ENCODE measurements around the gene ANKRD9. TPM values are rescaled to one million over a fixed set of nuclear protein-coding genes. Genes with fewer than 3 reads are reported as not detected.
"Not testable (repeated sequence)": the region's sequence is repeated elsewhere in the genome, so short reads cannot be mapped to it uniquely, and the experiment has no call there.

ANKRD9 gene
- total RNA-seq, 1 donor from 2014 or later = 13.4 TPM

GRCh38 chr14:102525219-102525928, 15.8 kb upstream of the ANKRD9 start:
- Mint-ChIP-seq H3K4me3 (peak overlapping the region; percentile 92), H3K36me3 (ENCODE audit: low read depth) (no peaks in the 10 kb centered on the region), H3K27ac (peak overlapping the region; percentile 88), H3K9me3 (no peaks in the 10 kb centered on the region), H3K4me1 (ENCODE audit: low read depth) (peaks cover 27% of the 10 kb centered on the region), H3K27me3 (ENCODE audit: insufficient read depth) (peaks cover 2% of the 10 kb centered on the region)
- DNase-seq (ENCODE audit: low spot score) = peak; percentile 29
- intact Hi-C loops (cut with micrococcal nuclease) = loop anchor here (10.0 kb wide), 3 partner anchors 249 to 711 kb away; partner anchors contain the start of gene TRAF3

GRCh38 chr14:102524451-102525218, 15.1 kb upstream of the ANKRD9 start:
- Mint-ChIP-seq H3K4me1 (ENCODE audit: low read depth) (peaks cover 27% of the 10 kb centered on the region), H3K4me3 (peak overlapping the region; percentile 92), H3K27ac (peak overlapping the region; percentile 88), H3K36me3 (ENCODE audit: low read depth) (no peaks in the 10 kb centered on the region), H3K9me3 (no peaks in the 10 kb centered on the region), H3K27me3 (ENCODE audit: insufficient read depth) (peaks cover 7% of the 10 kb centered on the region)
- peak; percentile 94 for DNase-seq (ENCODE audit: low spot score)
- intact Hi-C loops (cut with micrococcal nuclease) = loop anchor here (1.0 to 10.0 kb wide), 9 partner anchors 8 to 808 kb away; partner anchors contain the start of genes EIF5, RCOR1 and TRAF3

GRCh38 chr14:102523569-102524450, 14.2 kb upstream of the ANKRD9 start:
- Mint-ChIP-seq H3K36me3 (ENCODE audit: low read depth) (no peaks in the 10 kb centered on the region), H3K4me1 (ENCODE audit: low read depth) (peaks cover 27% of the 10 kb centered on the region), H3K27ac (no peak overlapping the region), H3K27me3 (ENCODE audit: insufficient read depth) (peaks cover 8% of the 10 kb centered on the region), H3K4me3 (peak overlapping the region; percentile 70), H3K9me3 (no peaks in the 10 kb centered on the region)
- intact Hi-C loops (cut with micrococcal nuclease) = loop anchor here (1.0 to 10.0 kb wide), 9 partner anchors 8 to 808 kb away; partner anchors contain the start of genes EIF5, RCOR1 and TRAF3
- DNase-seq (ENCODE audit: low spot score) = no peak

GRCh38 chr14:102523200-102523568, 13.6 kb upstream of the ANKRD9 start:
- no peaks in the 10 kb centered on the region for H3K9me3 Mint-ChIP-seq
- H3K4me1 Mint-ChIP-seq (ENCODE audit: low read depth) = peaks cover 27% of the 10 kb centered on the region
- peak overlapping the region; percentile 76 for H3K27ac Mint-ChIP-seq
- peak overlapping the region; percentile 70 for H3K4me3 Mint-ChIP-seq
- intact Hi-C loops (cut with micrococcal nuclease) = loop anchor here (5.0 to 10.0 kb wide), 4 partner anchors 252 to 809 kb away; partner anchors contain the start of genes EIF5 and TRAF3
- H3K27me3 Mint-ChIP-seq (ENCODE audit: insufficient read depth) = peaks cover 11% of the 10 kb centered on the region
- no peak for DNase-seq (ENCODE audit: low spot score)
- H3K36me3 Mint-ChIP-seq (ENCODE audit: low read depth) = no peaks in the 10 kb centered on the region

GRCh38 chr14:102519709-102520108, 10.1 kb upstream of the ANKRD9 start:
- intact Hi-C loops (cut with micrococcal nuclease) = loop anchor here (5.0 to 10.0 kb wide), 5 partner anchors 255 to 817 kb away; partner anchors contain the start of genes EIF5 and TRAF3
- not testable (repeated sequence) for H3K9me3 Mint-ChIP-seq; DNase-seq (ENCODE audit: low spot score); H3K4me3 Mint-ChIP-seq; H3K36me3 Mint-ChIP-seq (ENCODE audit: low read depth); H3K27ac Mint-ChIP-seq
- peaks cover 14% of the 10 kb centered on the region for H3K4me1 Mint-ChIP-seq (ENCODE audit: low read depth)
- peaks cover 11% of the 10 kb centered on the region for H3K27me3 Mint-ChIP-seq (ENCODE audit: insufficient read depth)

- H3K27me3 Mint-ChIP-seq (ENCODE audit: insufficient read depth) = peaks cover 11% of the 10 kb centered on the region
- H3K9me3 Mint-ChIP-seq = no peaks in the 10 kb centered on the region
- intact Hi-C loops (cut with micrococcal nuclease) = loop anchor here (5.0 kb wide), 1 partner anchor 816 kb away; no protein-coding TSS in a partner anchor
- no peak for DNase-seq (ENCODE audit: low spot score)
- peak overlapping the region; percentile 40 for H3K27ac Mint-ChIP-seq
- peak overlapping the region; percentile 80 for H3K4me3 Mint-ChIP-seq
- peaks cover 6% of the 10 kb centered on the region for H3K4me1 Mint-ChIP-seq (ENCODE audit: low read depth)
- no peaks in the 10 kb centered on the region for H3K36me3 Mint-ChIP-seq (ENCODE audit: low read depth)
These were observed 8.6 kb upstream of the ANKRD9 start for GRCh38 chr14:102518063-102518648.

GRCh38 chr14:102517392-102518062, 8.0 kb upstream of the ANKRD9 start:
- intact Hi-C loops (cut with micrococcal nuclease) = loop anchor here (1.0 to 5.0 kb wide), 4 partner anchors 75 to 815 kb away; partner anchors contain the start of genes CINP, RCOR1 and TECPR2
- Mint-ChIP-seq H3K27me3 (ENCODE audit: insufficient read depth) (peaks cover 9% of the 10 kb centered on the region), H3K9me3 (no peaks in the 10 kb centered on the region), H3K4me1 (ENCODE audit: low read depth) (no peaks in the 10 kb centered on the region), H3K27ac (peak overlapping the region; percentile 18), H3K4me3 (peak overlapping the region; percentile 80), H3K36me3 (ENCODE audit: low read depth) (no peaks in the 10 kb centered on the region)
- no peak for DNase-seq (ENCODE audit: low spot score)

GRCh38 chr14:102516531-102517391, 7.2 kb upstream of the ANKRD9 start:
- peak; percentile 59 for DNase-seq (ENCODE audit: low spot score)
- H3K27ac Mint-ChIP-seq = peak overlapping the region; percentile 61
- H3K4me1 Mint-ChIP-seq (ENCODE audit: low read depth) = no peaks in the 10 kb centered on the region
- intact Hi-C loops (cut with micrococcal nuclease) = loop anchor here (1.0 to 5.0 kb wide), 6 partner anchors 8 to 814 kb away; partner anchors contain the start of genes CINP, RCOR1 and TECPR2
- H3K4me3 Mint-ChIP-seq = peak overlapping the region; percentile 82
- no peaks in the 10 kb centered on the region for H3K9me3 Mint-ChIP-seq
- H3K36me3 Mint-ChIP-seq (ENCODE audit: low read depth) = no peaks in the 10 kb centered on the region
- peaks cover 9% of the 10 kb centered on the region for H3K27me3 Mint-ChIP-seq (ENCODE audit: insufficient read depth)

GRCh38 chr14:102514987-102515733, 5.6 kb upstream of the ANKRD9 start:
- Mint-ChIP-seq H3K4me3 (peak overlapping the region; percentile 3), H3K4me1 (ENCODE audit: low read depth) (peaks cover 8% of the 10 kb centered on the region), H3K36me3 (ENCODE audit: low read depth) (no peaks in the 10 kb centered on the region)

GRCh38 chr14:102513899-102514772, 4.6 kb upstream of the ANKRD9 start:
- intact Hi-C loops (cut with micrococcal nuclease) = no loop called here
- H3K36me3 Mint-ChIP-seq (ENCODE audit: low read depth) = no peaks in the 10 kb centered on the region

More at GRCh38 chr14:102514987-102515733, 5.6 kb upstream of the ANKRD9 start:
- H3K27me3 Mint-ChIP-seq (ENCODE audit: insufficient read depth) = peaks cover 9% of the 10 kb centered on the region
- no peaks in the 10 kb centered on the region for H3K9me3 Mint-ChIP-seq
- H3K27ac Mint-ChIP-seq = no peak overlapping the region
- DNase-seq (ENCODE audit: low spot score) = no peak
- intact Hi-C loops (cut with micrococcal nuclease) = loop anchor here (5.0 kb wide), 1 partner anchor 813 kb away; no protein-coding TSS in a partner anchor

More at GRCh38 chr14:102513899-102514772, 4.6 kb upstream of the ANKRD9 start:
- peaks cover 3% of the 10 kb centered on the region for H3K27me3 Mint-ChIP-seq (ENCODE audit: insufficient read depth)
- H3K27ac Mint-ChIP-seq = no peak overlapping the region
- no peak overlapping the region for H3K4me3 Mint-ChIP-seq
- H3K4me1 Mint-ChIP-seq (ENCODE audit: low read depth) = peaks cover 9% of the 10 kb centered on the region
- no peaks in the 10 kb centered on the region for H3K9me3 Mint-ChIP-seq
- DNase-seq (ENCODE audit: low spot score) = no peak
